Vagina (tissue), 2 donors: ENCODE measurements around the gene KLHL40.

Experiments
- POLR2AphosphoS5 ChIP-seq, 2 donors: sonication (generic); formaldehyde crosslinking; IDR thresholded peaks; one replicate each; pipeline ENCODE4 v1.9.0; 2017; ENCODE audit warnings: antibody characterized with exemption in 2 of 2, mild to moderate bottlenecking in 2 of 2, low read depth in 1 of 2; ENCODE audit not compliant: insufficient read depth in 1 of 2
- TF ChIP-seq, protein P1 (sequence below), 3 experiments: fragments of 450-650 bp in 2 of 3; fragments of 200-600 bp in 1 of 3; sonication (generic) in 1 of 3; IDR thresholded peaks; one replicate each; pipeline ENCODE4 v1.5.1; 2017 to 2019; ENCODE audit warnings: antibody characterized with exemption in 3 of 3, mild to moderate bottlenecking in 2 of 3, moderate library complexity in 2 of 3

DNA sequence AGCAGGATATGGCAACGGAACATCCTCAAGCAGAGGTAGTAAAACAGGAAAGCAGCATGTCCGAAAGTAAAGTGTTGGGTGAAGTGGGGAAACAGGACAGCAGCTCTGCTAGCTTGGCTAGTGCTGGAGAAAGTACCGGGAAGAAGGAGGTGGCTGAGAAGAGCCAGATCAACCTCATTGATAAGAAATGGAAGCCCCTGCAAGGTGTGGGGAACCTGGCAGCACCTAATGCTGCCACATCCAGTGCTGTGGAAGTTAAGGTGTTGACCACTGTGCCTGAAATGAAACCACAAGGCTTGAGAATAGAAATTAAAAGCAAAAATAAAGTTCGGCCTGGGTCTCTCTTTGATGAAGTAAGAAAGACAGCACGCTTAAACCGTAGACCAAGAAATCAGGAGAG is 46.1 kb upstream of the KLHL40 start:
- no peak for TF ChIP-seq POLR2AphosphoS5 (IDR thresholded peaks at IDR 0.05; ENCODE audit: insufficient read depth in 1 of 2, low read depth in 1 of 2)
- TF ChIP-seq, protein P1, sequence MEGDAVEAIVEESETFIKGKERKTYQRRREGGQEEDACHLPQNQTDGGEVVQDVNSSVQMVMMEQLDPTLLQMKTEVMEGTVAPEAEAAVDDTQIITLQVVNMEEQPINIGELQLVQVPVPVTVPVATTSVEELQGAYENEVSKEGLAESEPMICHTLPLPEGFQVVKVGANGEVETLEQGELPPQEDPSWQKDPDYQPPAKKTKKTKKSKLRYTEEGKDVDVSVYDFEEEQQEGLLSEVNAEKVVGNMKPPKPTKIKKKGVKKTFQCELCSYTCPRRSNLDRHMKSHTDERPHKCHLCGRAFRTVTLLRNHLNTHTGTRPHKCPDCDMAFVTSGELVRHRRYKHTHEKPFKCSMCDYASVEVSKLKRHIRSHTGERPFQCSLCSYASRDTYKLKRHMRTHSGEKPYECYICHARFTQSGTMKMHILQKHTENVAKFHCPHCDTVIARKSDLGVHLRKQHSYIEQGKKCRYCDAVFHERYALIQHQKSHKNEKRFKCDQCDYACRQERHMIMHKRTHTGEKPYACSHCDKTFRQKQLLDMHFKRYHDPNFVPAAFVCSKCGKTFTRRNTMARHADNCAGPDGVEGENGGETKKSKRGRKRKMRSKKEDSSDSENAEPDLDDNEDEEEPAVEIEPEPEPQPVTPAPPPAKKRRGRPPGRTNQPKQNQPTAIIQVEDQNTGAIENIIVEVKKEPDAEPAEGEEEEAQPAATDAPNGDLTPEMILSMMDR (IDR thresholded peaks at IDR 0.05) = no peak
